Gastrocnemius medialis (tissue), 4 donors: ENCODE measurements around the gene KRTAP6-3. TPM values are rescaled to one million over a fixed set of nuclear protein-coding genes. Genes with fewer than 3 reads are reported as not detected.

Experiments used
- ATAC-seq, 2 donors: fragments of 150-250 bp; one replicate each; pipeline ENCODE4 v1.9.1; 2016
- DNase-seq, 2 donors: peaks; one replicate each; pipeline ENCODE4 v3.0.0-alpha.2; 2019
- H3K27ac ChIP-seq, 4 donors: fragments of 200-600 bp; sonication (generic); 1 replicate in 1 of 4; 2 replicates in 3 of 4; pipeline ENCODE4 v1.5.1; 2016 to 2018; ENCODE audit warnings: mild to moderate bottlenecking in 2 of 4, moderate library complexity in 1 of 4
- H3K27me3 ChIP-seq, 3 donors: fragments of 200-600 bp; sonication (generic) in 2 of 3; 1 replicate in 1 of 3; 2 replicates in 2 of 3; pipeline versions ENCODE4 v1.5.1 to v1.6.0; 2016 to 2019; ENCODE audit warnings: mild to moderate bottlenecking in 1 of 3, moderate library complexity in 1 of 3
- H3K36me3 ChIP-seq, 2 donors: fragments of 200-600 bp; sonication (generic) in 1 of 2; one replicate each; pipeline ENCODE4 v1.5.1; 2017 to 2018
- H3K4me1 ChIP-seq, 2 donors: fragments of 200-600 bp; sonication (generic) in 1 of 2; one replicate each; pipeline ENCODE4 v1.5.1; 2016 to 2017; ENCODE audit warnings: mild to moderate bottlenecking in 2 of 2
- H3K4me3 ChIP-seq, 4 donors: fragments of 200-600 bp; sonication (generic) in 3 of 4; 1 replicate in 1 of 4; 2 replicates in 3 of 4; pipeline ENCODE4 v1.5.1; 2016 to 2019; ENCODE audit warnings: mild to moderate bottlenecking in 2 of 4
- H3K9me3 ChIP-seq, 3 donors: fragments of 200-600 bp; sonication (generic) in 2 of 3; 1 replicate in 1 of 3; 2 replicates in 2 of 3; pipeline ENCODE4 v1.5.1; 2016 to 2019
- CTCF ChIP-seq, 5 experiments: fragments of 450-650 bp in 3 of 5; fragments of 200-600 bp in 2 of 5; sonication (generic) in 2 of 5; IDR thresholded peaks in 4 of 5; conservative IDR thresholded peaks in 1 of 5; 1 replicate in 4 of 5; 2 replicates in 1 of 5; pipeline ENCODE4 v1.5.1; 2016 to 2019; ENCODE audit warnings: antibody characterized with exemption in 5 of 5, mild to moderate bottlenecking in 3 of 5, moderate library complexity in 3 of 5
- POLR2A ChIP-seq, 2 donors: fragments of 450-650 bp; IDR thresholded peaks; one replicate each; pipeline ENCODE4 v1.6.1; 2017; ENCODE audit warnings: antibody characterized with exemption in 2 of 2, mild to moderate bottlenecking in 2 of 2, moderate library complexity in 2 of 2
- in situ Hi-C, 4 donors: fragments of 200-750 bp; cut with MboI; loops; one replicate each; pipeline versions ENCODE4 v1.15.0 to v1.8.0; 2017; ENCODE audit warnings: low sequenced_read_pairs in 4 of 4
- intact Hi-C: fragments of 100-400 bp; cut with DNase I; formaldehyde crosslinking; loops from one replicate; pipeline ENCODE4 v1.15.1; 2023; ENCODE audit warnings: low total_unique reads
- total RNA-seq, 4 donors: library from RNA; depleted of rRNA; stranded (reverse); fragments of >200 nt; gene quantifications; one replicate each; pipeline versions ENCODE4 v1.1.0 to v1.2.3, GENCODE V29; 2016

Gene KRTAP6-3, protein sequence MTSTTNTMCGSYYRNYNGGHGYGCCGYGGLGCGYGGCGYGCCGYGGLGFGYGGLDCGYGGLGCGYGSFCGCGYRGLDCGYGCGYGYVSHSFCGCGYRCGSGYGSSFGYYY
- not detected for total RNA-seq

DNA sequence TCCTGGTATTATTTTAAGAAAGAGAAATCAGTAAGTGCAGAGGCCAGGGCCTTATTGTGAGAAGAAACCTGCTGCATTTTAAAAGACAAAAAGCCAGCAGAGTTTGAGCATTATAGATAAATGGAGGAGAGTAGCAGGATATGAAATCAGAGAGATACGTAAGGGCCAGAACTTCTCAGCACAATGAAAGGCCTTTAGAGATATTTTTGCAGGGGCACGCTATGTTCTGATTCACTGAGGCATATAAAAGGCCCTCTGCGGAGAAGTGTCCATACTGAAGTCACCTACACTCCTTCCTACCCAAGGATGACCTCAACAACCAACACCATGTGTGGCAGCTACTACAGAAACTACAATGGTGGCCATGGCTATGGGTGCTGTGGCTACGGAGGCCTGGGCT is at the start of gene KRTAP6-3:
TSS of gene KRTAP6-3 (plus strand) at position 301 of the 400 bp plus-strand sequence. CDS start at position 307, 6 bp downstream.
- H3K4me3 ChIP-seq = no peak within 1 kb of the TSS
- in situ Hi-C loops (no loop called here), intact Hi-C loops (no loop called here)
- H3K36me3 ChIP-seq = no peaks in the 10 kb centered on the region
- DNase-seq (no peak), ATAC-seq (no peak)
- H3K27me3 ChIP-seq = no peaks in the 10 kb centered on the region
- H3K9me3 ChIP-seq = no peaks in the 10 kb centered on the region
- no peak within 1 kb of the TSS for H3K27ac ChIP-seq
- TF ChIP-seq CTCF (IDR thresholded peaks at IDR 0.05 in 4 of 5, conservative IDR thresholded peaks at IDR 0.05 in 1 of 5) (no peak), POLR2A (IDR thresholded peaks at IDR 0.05) (no peak)
- H3K4me1 ChIP-seq = no peaks in the 10 kb centered on the region

DNA sequence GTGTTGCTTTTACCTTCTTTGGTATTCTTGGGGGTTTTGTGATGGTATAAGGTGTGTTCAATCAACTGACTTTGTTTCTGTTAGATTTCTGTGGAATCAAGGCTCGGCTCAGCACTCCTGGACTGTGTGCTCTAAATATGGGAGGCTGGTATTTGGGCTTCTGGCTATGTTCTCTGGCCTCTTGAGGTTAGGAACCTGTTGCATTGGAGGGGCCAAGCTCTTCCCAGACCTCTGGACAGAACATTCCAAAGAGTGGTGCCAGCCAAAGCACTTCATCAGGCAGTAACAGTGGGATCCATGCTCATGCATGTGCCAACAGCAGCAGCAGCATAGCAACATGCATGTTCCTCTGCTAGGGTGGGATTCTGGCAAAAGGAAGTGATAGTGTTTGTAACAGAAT is 39.5 kb upstream of the KRTAP6-3 start:
- Histone ChIP-seq H3K27me3 (no peaks in the 10 kb centered on the region), H3K4me3 (no peak overlapping the region), H3K27ac (no peak overlapping the region), H3K9me3 (no peaks in the 10 kb centered on the region), H3K4me1 (no peaks in the 10 kb centered on the region), H3K36me3 (no peaks in the 10 kb centered on the region)
- TF ChIP-seq CTCF (IDR thresholded peaks at IDR 0.05 in 4 of 5, conservative IDR thresholded peaks at IDR 0.05 in 1 of 5) (no peak), POLR2A (IDR thresholded peaks at IDR 0.05) (no peak)
- in situ Hi-C loops = no loop called here
- DNase-seq (no peak), ATAC-seq (no peak)
- intact Hi-C loops = no loop called here

DNA sequence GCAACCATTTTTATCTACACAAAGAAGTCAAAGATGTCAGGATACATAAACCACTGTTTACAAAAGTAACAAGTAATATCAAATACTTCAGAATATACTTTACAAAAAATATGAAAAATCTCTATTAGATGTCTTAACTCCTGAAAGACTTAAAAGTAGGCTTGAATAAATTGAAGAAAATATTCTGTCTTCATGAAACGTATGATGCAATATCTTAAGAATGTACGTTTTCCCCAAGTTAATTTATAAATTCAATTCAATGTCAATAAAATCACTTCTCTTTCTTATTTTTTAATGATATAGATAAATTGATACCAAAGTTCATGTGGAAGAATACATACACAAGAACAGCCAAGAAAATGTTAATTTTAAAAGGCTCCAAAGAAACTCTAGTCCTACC is 37.1 kb upstream of the KRTAP6-3 start:
- Histone ChIP-seq H3K36me3 (no peaks in the 10 kb centered on the region), H3K9me3 (no peaks in the 10 kb centered on the region), H3K4me3 (no peak overlapping the region), H3K4me1 (no peaks in the 10 kb centered on the region), H3K27ac (no peak overlapping the region), H3K27me3 (no peaks in the 10 kb centered on the region)
- no peak for TF ChIP-seq CTCF (IDR thresholded peaks at IDR 0.05 in 4 of 5, conservative IDR thresholded peaks at IDR 0.05 in 1 of 5)
- TF ChIP-seq POLR2A (IDR thresholded peaks at IDR 0.05) = no peak
- in situ Hi-C loops (no loop called here), intact Hi-C loops (no loop called here)
- DNase-seq = no peak
- ATAC-seq = no peak

DNA sequence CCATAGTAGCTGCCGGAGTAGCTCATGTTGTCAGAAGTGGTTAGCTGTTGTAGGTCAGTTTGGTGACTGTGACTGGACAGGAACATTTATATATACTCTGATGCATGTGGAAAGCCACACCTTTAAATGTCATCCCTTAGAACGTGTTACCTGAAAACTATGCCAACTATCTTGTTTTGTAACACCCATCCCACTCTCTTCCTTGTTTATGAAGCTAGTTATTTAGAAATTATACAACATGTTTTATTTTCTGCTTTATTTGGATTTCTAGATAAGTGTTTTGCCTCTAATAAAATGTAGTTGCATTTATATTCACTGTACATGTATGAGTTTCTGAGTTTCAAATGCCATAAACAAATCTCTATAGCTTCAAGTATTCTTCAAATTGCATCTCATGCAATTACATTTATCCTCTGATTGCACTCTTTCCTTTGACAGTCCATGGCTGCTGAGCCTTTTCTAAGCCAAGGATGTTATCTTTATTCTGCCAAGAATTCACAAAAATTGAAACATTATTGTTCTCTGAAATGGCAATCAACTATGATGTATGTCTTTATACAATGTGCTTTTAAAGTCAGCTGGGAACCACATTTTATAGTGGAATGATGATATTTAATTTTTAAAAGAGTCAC is 30.9 kb upstream of the KRTAP6-3 start, which contains the start of gene KRTAP19-7:
TSS of gene KRTAP19-7 (minus strand) at position 51 of the 632 bp plus-strand sequence. CDS start at position 26, 25 bp downstream.
- TF ChIP-seq POLR2A (IDR thresholded peaks at IDR 0.05) = no peak
- TF ChIP-seq CTCF (IDR thresholded peaks at IDR 0.05 in 4 of 5, conservative IDR thresholded peaks at IDR 0.05 in 1 of 5) = no peak
- no peaks in the 10 kb centered on the region for H3K9me3 ChIP-seq
- DNase-seq = no peak
- no peaks in the 10 kb centered on the region for H3K4me1 ChIP-seq
- H3K36me3 ChIP-seq = no peaks in the 10 kb centered on the region
- in situ Hi-C loops = no loop called here
- intact Hi-C loops = no loop called here
- no peak for ATAC-seq
- H3K27ac ChIP-seq = no peak within 1 kb of the TSS
- no peak within 1 kb of the TSS for H3K4me3 ChIP-seq
- H3K27me3 ChIP-seq = no peaks in the 10 kb centered on the region
